ENCODE results near the gene COL28A1. TPM values are rescaled to one million over a fixed set of nuclear protein-coding genes. Genes with fewer than 3 reads are reported as not detected.

COL28A1 gene
- total RNA-seq, 1 donor = 0.36 TPM

- no peak for DNase-seq (ENCODE audit: insufficient read length, low spot score, missing footprints)
- no peak overlapping the region for H3K4me3 ChIP-seq (ENCODE audit: insufficient read depth, low read length)
- H3K4me1 ChIP-seq (ENCODE audit: insufficient read depth, low read length) = peaks cover 18% of the 10 kb centered on the region
- H2AFZ ChIP-seq (ENCODE audit: low read length) = no peak overlapping the region
- no peaks in the 10 kb centered on the region for H3K27me3 ChIP-seq (ENCODE audit: insufficient read depth, low read length)
- H3K9me3 ChIP-seq (ENCODE audit: low read depth, low read length) = no peaks in the 10 kb centered on the region
- H4K20me1 ChIP-seq (ENCODE audit: insufficient read depth, low read length) = no peaks in the 10 kb centered on the region
- H3K79me2 ChIP-seq (ENCODE audit: insufficient read depth, low read length) = no peaks in the 10 kb centered on the region
- no peaks in the 10 kb centered on the region for H3K36me3 ChIP-seq (ENCODE audit: insufficient read depth, low read length)
- TF ChIP-seq, protein P1, sequence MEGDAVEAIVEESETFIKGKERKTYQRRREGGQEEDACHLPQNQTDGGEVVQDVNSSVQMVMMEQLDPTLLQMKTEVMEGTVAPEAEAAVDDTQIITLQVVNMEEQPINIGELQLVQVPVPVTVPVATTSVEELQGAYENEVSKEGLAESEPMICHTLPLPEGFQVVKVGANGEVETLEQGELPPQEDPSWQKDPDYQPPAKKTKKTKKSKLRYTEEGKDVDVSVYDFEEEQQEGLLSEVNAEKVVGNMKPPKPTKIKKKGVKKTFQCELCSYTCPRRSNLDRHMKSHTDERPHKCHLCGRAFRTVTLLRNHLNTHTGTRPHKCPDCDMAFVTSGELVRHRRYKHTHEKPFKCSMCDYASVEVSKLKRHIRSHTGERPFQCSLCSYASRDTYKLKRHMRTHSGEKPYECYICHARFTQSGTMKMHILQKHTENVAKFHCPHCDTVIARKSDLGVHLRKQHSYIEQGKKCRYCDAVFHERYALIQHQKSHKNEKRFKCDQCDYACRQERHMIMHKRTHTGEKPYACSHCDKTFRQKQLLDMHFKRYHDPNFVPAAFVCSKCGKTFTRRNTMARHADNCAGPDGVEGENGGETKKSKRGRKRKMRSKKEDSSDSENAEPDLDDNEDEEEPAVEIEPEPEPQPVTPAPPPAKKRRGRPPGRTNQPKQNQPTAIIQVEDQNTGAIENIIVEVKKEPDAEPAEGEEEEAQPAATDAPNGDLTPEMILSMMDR (IDR thresholded peaks at IDR 0.05; ENCODE audit: extremely low read depth, low read depth, low read length) = no peak
- H3K27ac ChIP-seq (ENCODE audit: low read depth, low read length) = no peak overlapping the region
- H3K4me2 ChIP-seq (ENCODE audit: insufficient read depth, low read length) = no peak overlapping the region
These were observed 30.6 kb downstream of the COL28A1 start for GRCh38 chr7:7504910-7505704.

GRCh38 chr7:7499892-7500291, 35.8 kb downstream of the COL28A1 start:
- Histone ChIP-seq H3K36me3 (ENCODE audit: insufficient read depth, low read length) (no peaks in the 10 kb centered on the region), H3K9me3 (ENCODE audit: low read depth, low read length) (no peaks in the 10 kb centered on the region)
- TF ChIP-seq, protein P1 (IDR thresholded peaks at IDR 0.05; ENCODE audit: extremely low read depth, low read depth, low read length) = no peak

DNA sequence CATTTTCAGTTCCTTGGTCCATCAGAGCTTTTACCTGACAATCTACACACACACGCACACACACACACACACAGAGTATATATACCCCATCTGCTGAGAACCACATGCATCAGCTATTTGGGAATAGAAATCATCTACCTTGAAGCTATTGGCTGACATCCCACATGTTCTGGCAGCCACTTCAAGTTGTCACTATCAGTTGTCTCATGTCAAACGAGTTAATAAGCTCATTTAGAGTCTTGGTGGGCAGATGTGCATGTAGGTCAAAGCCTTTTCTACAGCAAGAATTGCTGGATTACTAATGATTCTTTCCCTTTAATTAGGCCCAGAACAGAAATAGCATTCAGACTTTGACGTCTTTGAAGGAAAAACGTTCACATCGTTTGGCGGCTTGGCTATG, 36.8 kb downstream of the COL28A1 start:
- TF ChIP-seq, protein P1 (IDR thresholded peaks at IDR 0.05; ENCODE audit: extremely low read depth, low read depth, low read length) = no peak
- H4K20me1 ChIP-seq (ENCODE audit: insufficient read depth, low read length) = no peaks in the 10 kb centered on the region
- H3K4me1 ChIP-seq (ENCODE audit: insufficient read depth, low read length) = peaks cover 2% of the 10 kb centered on the region
- no peak for DNase-seq (ENCODE audit: insufficient read length, low spot score, missing footprints)
- H3K27me3 ChIP-seq (ENCODE audit: insufficient read depth, low read length) = no peaks in the 10 kb centered on the region
- H3K79me2 ChIP-seq (ENCODE audit: insufficient read depth, low read length) = no peaks in the 10 kb centered on the region
- H3K36me3 ChIP-seq (ENCODE audit: insufficient read depth, low read length) = no peaks in the 10 kb centered on the region
- H3K4me2 ChIP-seq (ENCODE audit: insufficient read depth, low read length) = no peak overlapping the region
- H3K9me3 ChIP-seq (ENCODE audit: low read depth, low read length) = no peaks in the 10 kb centered on the region
- H3K4me3 ChIP-seq (ENCODE audit: insufficient read depth, low read length) = no peak overlapping the region
- no peak overlapping the region for H3K27ac ChIP-seq (ENCODE audit: low read depth, low read length)
- no peak overlapping the region for H2AFZ ChIP-seq (ENCODE audit: low read length)

More at GRCh38 chr7:7499892-7500291, 35.8 kb downstream of the COL28A1 start:
- H3K4me1 ChIP-seq (ENCODE audit: insufficient read depth, low read length) = peaks cover 3% of the 10 kb centered on the region
- no peaks in the 10 kb centered on the region for H3K79me2 ChIP-seq (ENCODE audit: insufficient read depth, low read length)
- DNase-seq (ENCODE audit: insufficient read length, low spot score, missing footprints) = no peak
- H3K4me3 ChIP-seq (ENCODE audit: insufficient read depth, low read length) = no peak overlapping the region
- H2AFZ ChIP-seq (ENCODE audit: low read length) = no peak overlapping the region
- no peak overlapping the region for H3K4me2 ChIP-seq (ENCODE audit: insufficient read depth, low read length)
- H3K27ac ChIP-seq (ENCODE audit: low read depth, low read length) = no peak overlapping the region
- H4K20me1 ChIP-seq (ENCODE audit: insufficient read depth, low read length) = no peaks in the 10 kb centered on the region
- H3K27me3 ChIP-seq (ENCODE audit: insufficient read depth, low read length) = no peaks in the 10 kb centered on the region

DNA sequence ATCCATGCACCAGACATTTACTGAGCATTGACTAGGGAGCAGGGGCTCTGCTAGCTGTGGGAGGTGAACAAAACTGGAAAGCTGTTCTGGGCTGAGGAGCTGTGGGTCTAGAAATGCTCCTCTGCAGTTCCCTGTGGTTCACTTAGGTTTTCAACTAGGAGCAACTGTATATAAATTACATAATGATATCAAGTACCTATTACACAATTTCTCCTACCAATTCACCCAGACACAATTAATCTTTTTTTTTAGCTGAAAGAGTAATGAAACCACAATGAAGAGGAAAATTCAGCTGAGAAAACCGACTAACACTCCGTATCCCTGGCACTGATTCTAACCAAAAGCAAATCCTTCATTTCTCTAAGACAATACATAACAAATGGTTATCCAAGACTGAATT, 39.4 kb downstream of the COL28A1 start:
- no peaks in the 10 kb centered on the region for H4K20me1 ChIP-seq (ENCODE audit: insufficient read depth, low read length)
- no peaks in the 10 kb centered on the region for H3K9me3 ChIP-seq (ENCODE audit: low read depth, low read length)
- no peak overlapping the region for H3K4me3 ChIP-seq (ENCODE audit: insufficient read depth, low read length)
- TF ChIP-seq, protein P1 (IDR thresholded peaks at IDR 0.05; ENCODE audit: extremely low read depth, low read depth, low read length) = no peak
- H3K27me3 ChIP-seq (ENCODE audit: insufficient read depth, low read length) = no peaks in the 10 kb centered on the region
- H3K27ac ChIP-seq (ENCODE audit: low read depth, low read length) = no peak overlapping the region
- H2AFZ ChIP-seq (ENCODE audit: low read length) = no peak overlapping the region
- H3K79me2 ChIP-seq (ENCODE audit: insufficient read depth, low read length) = no peaks in the 10 kb centered on the region
- peaks cover 20% of the 10 kb centered on the region for H3K4me1 ChIP-seq (ENCODE audit: insufficient read depth, low read length)
- no peak overlapping the region for H3K4me2 ChIP-seq (ENCODE audit: insufficient read depth, low read length)
- no peak for DNase-seq (ENCODE audit: insufficient read length, low spot score, missing footprints)
- H3K36me3 ChIP-seq (ENCODE audit: insufficient read depth, low read length) = no peaks in the 10 kb centered on the region
